GM23338 (cell line): ENCODE measurements around the gene TULP3. TPM values are rescaled to one million over a fixed set of nuclear protein-coding genes. Genes with fewer than 3 reads are reported as not detected.

ENCODE experiments used
- ATAC-seq: fragments of 200-7000 bp; cut with Tn5 transposase; 3 replicates; pipeline ENCODE4 v1.9.1; 2020
- DNase-seq: peaks from one replicate; pipeline ENCODE4 v3.0.0-alpha.2; 2015; ENCODE audit warnings: low spot score
- H2AFZ ChIP-seq: fragments of 200-600 bp; sonication (generic); 2 replicates; pipeline ENCODE4 v1.8.0; 2016; ENCODE audit warnings: antibody characterized with exemption, mild to moderate bottlenecking, moderate library complexity
- H3F3A ChIP-seq: fragments of 200-600 bp; sonication (generic); replicated peaks from 2 replicates; pipeline ENCODE4 v1.8.0; 2017; ENCODE audit warnings: antibody characterized with exemption, mixed run types, low read depth
- H3K27ac ChIP-seq: fragments of 200-600 bp; sonication (generic); 2 replicates; pipeline ENCODE4 v1.6.1; 2016; ENCODE audit warnings: low read depth
- H3K27me3 ChIP-seq: fragments of 200-600 bp; sonication (generic); 2 replicates; pipeline ENCODE4 v1.8.0; 2016; ENCODE audit warnings: mild to moderate bottlenecking, mixed run types, moderate library complexity; ENCODE audit not compliant: insufficient read depth
- H3K36me3 ChIP-seq: fragments of 200-600 bp; sonication (generic); 2 replicates; pipeline ENCODE4 v1.8.0; 2016; ENCODE audit warnings: mild to moderate bottlenecking; ENCODE audit not compliant: insufficient read depth
- H3K4me1 ChIP-seq: fragments of 200-600 bp; sonication (generic); 2 replicates; pipeline ENCODE4 v1.8.0; 2016; ENCODE audit warnings: mild to moderate bottlenecking, moderate library complexity; ENCODE audit not compliant: insufficient read depth
- H3K4me2 ChIP-seq: fragments of 200-600 bp; sonication (generic); 2 replicates; pipeline ENCODE4 v1.7.1; 2017; ENCODE audit warnings: mixed run types
- H3K4me3 ChIP-seq: fragments of 200-600 bp; sonication (generic); 2 replicates; pipeline ENCODE4 v1.6.1; 2016; ENCODE audit warnings: mixed run types
- H3K79me2 ChIP-seq: fragments of 200-600 bp; sonication (generic); replicated peaks from 2 replicates; pipeline ENCODE4 v1.8.0; 2017; ENCODE audit warnings: mild to moderate bottlenecking; ENCODE audit not compliant: insufficient read depth
- H3K9me2 ChIP-seq: fragments of 200-600 bp; sonication (generic); 2 replicates; pipeline ENCODE4 v1.8.0; 2017; ENCODE audit not compliant: insufficient read depth
- H4K20me1 ChIP-seq: fragments of 200-600 bp; sonication (generic); replicated peaks from 2 replicates; pipeline ENCODE4 v1.8.0; 2017; ENCODE audit warnings: mild to moderate bottlenecking; ENCODE audit not compliant: insufficient read depth
- H3K27ac Mint-ChIP-seq: 2 replicates; pipeline ENCODE4 v1.8.0; 2020; ENCODE audit warnings: inconsistent platforms, mild to moderate bottlenecking, moderate library complexity, mixed read lengths
- H3K27me3 Mint-ChIP-seq: 3 replicates; pipeline ENCODE4 v1.8.0; 2022; ENCODE audit warnings: low read depth, mild to moderate bottlenecking, moderate library complexity, mixed read lengths, inconsistent platforms; ENCODE audit not compliant: insufficient read depth, poor library complexity
- H3K36me3 Mint-ChIP-seq: 3 replicates; pipeline ENCODE4 v1.8.0; 2021; ENCODE audit warnings: low read depth, mild to moderate bottlenecking, inconsistent platforms, moderate library complexity, mixed read lengths
- H3K4me1 Mint-ChIP-seq: 3 replicates; pipeline ENCODE4 v1.8.0; 2020; ENCODE audit warnings: mild to moderate bottlenecking, inconsistent platforms, mixed read lengths
- H3K4me3 Mint-ChIP-seq: 3 replicates; pipeline ENCODE4 v1.8.0; 2021; ENCODE audit warnings: moderate library complexity, mild to moderate bottlenecking, inconsistent platforms, mixed read lengths
- H3K9me3 Mint-ChIP-seq: 3 replicates; pipeline ENCODE4 v1.8.0; 2020; ENCODE audit warnings: moderate library complexity, mild to moderate bottlenecking, inconsistent platforms, mixed read lengths
- CREB1 ChIP-seq: fragments of 250-450 bp; sonication (Bioruptor Pico); IDR thresholded peaks from 2 replicates; pipeline ENCODE4 v1.5.0; 2020; ENCODE audit warnings: low read depth, mild to moderate bottlenecking, moderate library complexity
- CTCF ChIP-seq, 2 experiments: fragments of 200-600 bp in 1 of 2; sonication (generic) in 1 of 2; conservative IDR thresholded peaks; 2 replicates each; pipeline versions ENCODE4 v1.5.1 to v1.6.1; 2016 to 2017; ENCODE audit warnings: antibody characterized with exemption in 2 of 2, low read depth in 2 of 2, mild to moderate bottlenecking in 2 of 2, moderate library complexity in 1 of 2
- ETS1 ChIP-seq: IDR thresholded peaks from 2 replicates; pipeline ENCODE4 v1.6.1; 2016; ENCODE audit warnings: antibody characterized with exemption
- EZH2 ChIP-seq: fragments of 200-600 bp; sonication (generic); IDR thresholded peaks from one replicate; pipeline ENCODE4 v1.8.0; 2017; ENCODE audit warnings: antibody characterized with exemption, mild to moderate bottlenecking, low read depth; ENCODE audit not compliant: unreplicated experiment
- EZH2phosphoT487 ChIP-seq: fragments of 200-600 bp; sonication (generic); IDR thresholded peaks from one replicate; pipeline ENCODE4 v1.8.1; 2018; ENCODE audit warnings: antibody characterized with exemption; ENCODE audit not compliant: unreplicated experiment
- JUNB ChIP-seq: IDR thresholded peaks from one replicate; pipeline ENCODE4 v1.6.1; 2016; ENCODE audit warnings: antibody characterized with exemption; ENCODE audit not compliant: unreplicated experiment
- NANOG ChIP-seq: IDR thresholded peaks from 2 replicates; pipeline ENCODE4 v1.6.1; 2016; ENCODE audit warnings: antibody characterized with exemption, borderline replicate concordance
- POLR2AphosphoS5 ChIP-seq: IDR thresholded peaks from 2 replicates; pipeline ENCODE4 v1.6.1; 2016; ENCODE audit warnings: antibody characterized with exemption, low read depth
- REST ChIP-seq: IDR thresholded peaks from one replicate; pipeline ENCODE4 v1.6.1; 2018; ENCODE audit warnings: antibody characterized with exemption; ENCODE audit not compliant: unreplicated experiment
- STAT1 ChIP-seq: IDR thresholded peaks from one replicate; pipeline ENCODE4 v1.6.1; 2016; ENCODE audit warnings: antibody characterized with exemption; ENCODE audit not compliant: unreplicated experiment
- ZNF114 ChIP-seq: fragments of 250-450 bp; sonication (Bioruptor Pico); IDR thresholded peaks from 2 replicates; pipeline ENCODE4 v1.5.0; 2020; ENCODE audit warnings: mild to moderate bottlenecking, moderate library complexity
- ZNF331 ChIP-seq: fragments of 250-450 bp; sonication (Bioruptor Pico); IDR thresholded peaks from 2 replicates; pipeline ENCODE4 v1.5.0; 2020; ENCODE audit warnings: low read depth, mild to moderate bottlenecking, moderate library complexity
- ZNF462 ChIP-seq: fragments of 250-450 bp; sonication (Bioruptor Pico); IDR thresholded peaks from 2 replicates; pipeline ENCODE4 v1.5.0; 2020; ENCODE audit warnings: mild to moderate bottlenecking, moderate library complexity
- polyA plus RNA-seq: library from polyadenylated mRNA; unstranded; fragments of >200 nt; fragmentation: Nextera tagmentation; extraction: Ambion mirVana; gene quantifications from 2 replicates; pipeline ENCODE4 v1.2.1, GENCODE V29; 2016
- total RNA-seq: library from RNA; depleted of rRNA; stranded (reverse); fragments of >200 nt; shearing (Covaris generic); gene quantifications from 2 replicates; pipeline ENCODE4 v1.2.3, GENCODE V29; 2014

The TULP3 gene
- total and polyA plus RNA-seq, 2 experiments from 2014 or later: 15.1 to 18.8 TPM

GRCh38 chr12:2955888-2956287 lies 65.2 kb downstream of the TULP3 start:
- DNase-seq (no peak), ATAC-seq (no peak)
- H3K4me1 Mint-ChIP-seq: peaks cover 19% of the 10 kb centered on the region
- Histone ChIP-seq H3K4me2 (no peak overlapping the region), H3F3A (peaks cover 11% of the 10 kb centered on the region), H3K4me1 (peaks cover 16% of the 10 kb centered on the region), H3K9me2 (no peaks in the 10 kb centered on the region), H3K79me2 (peaks cover 22% of the 10 kb centered on the region), H3K4me3 (no peak overlapping the region), H3K27me3 (0 out of 2 replicates have a peak, but pooled peaks cover 3% of the 10 kb centered on the region), H3K36me3 (no peaks in the 10 kb centered on the region), H4K20me1 (peaks cover 8% of the 10 kb centered on the region; the same call in 1 of the 2 replicates), H3K27ac (no peak overlapping the region), H2AFZ (no peak overlapping the region)
- H3K36me3 Mint-ChIP-seq: peaks cover 10% of the 10 kb centered on the region; the same call in 2 of the 3 replicates
- TF ChIP-seq POLR2AphosphoS5 (no peak), ZNF114 (no peak), ZNF331 (CRISPR knock-in tag) (no peak), EZH2 (no peak), CREB1 (no peak), NANOG (no peak), EZH2phosphoT487 (no peak), ZNF462 (CRISPR knock-in tag) (no peak), CTCF (conservative IDR thresholded peaks at IDR 0.05; ENCODE audit: low read depth in 2 of 2) (no peak), REST (no peak), JUNB (no peak), STAT1 (no peak), ETS1 (no peak)
- H3K27ac Mint-ChIP-seq: no peak overlapping the region
- H3K9me3 Mint-ChIP-seq: no peaks in the 10 kb centered on the region; the same call in 2 of the 3 replicates
- H3K4me3 Mint-ChIP-seq: no peak overlapping the region
- H3K27me3 Mint-ChIP-seq: peaks cover 22% of the 10 kb centered on the region
